K562 (cell line): Measurements from ENCODE around the gene ZC3HAV1L. TPM values are rescaled to one million over a fixed set of nuclear protein-coding genes. Genes with fewer than 3 reads are reported as not detected.
A peak's percentile ranks its signal among the peaks of the same experiment; 100 is the strongest.

Experiments
- BCL6 ChIP-seq: fragments of 250-450 bp; sonication (Bioruptor Pico); IDR thresholded peaks from 2 replicates; pipeline ENCODE4 v1.4.0; 2020
- ERF ChIP-seq: fragments of 450-650 bp; formaldehyde crosslinking; IDR thresholded peaks from 2 replicates; pipeline ENCODE4 v1.4.0; 2020; ENCODE audit warnings: mild to moderate bottlenecking, mixed read lengths
- FOXA1 ChIP-seq: fragments of 450-650 bp; IDR thresholded peaks from 2 replicates; pipeline ENCODE4 v1.6.1; 2016; ENCODE audit warnings: mild to moderate bottlenecking, borderline replicate concordance
- MTA2 ChIP-seq: fragments of 450-650 bp; IDR thresholded peaks from 2 replicates; pipeline ENCODE4 v1.6.1; 2016; ENCODE audit warnings: low read depth
- NCOA1 ChIP-seq: fragments of 450-650 bp; IDR thresholded peaks from 2 replicates; pipeline ENCODE4 v1.6.1; 2016; ENCODE audit warnings: low read depth
- NFE2 ChIP-seq: IDR thresholded peaks from 2 replicates; pipeline ENCODE4 v1.6.1; 2014; ENCODE audit warnings: antibody characterized with exemption, low read depth
- NONO ChIP-seq, 2 experiments: fragments of 200-400 bp in 1 of 2; fragments of 450-650 bp in 1 of 2; formaldehyde crosslinking in 1 of 2; IDR thresholded peaks; 2 replicates each; pipeline ENCODE4 v1.6.1; 2017; ENCODE audit warnings: low read depth in 2 of 2, mild to moderate bottlenecking in 2 of 2, moderate library complexity in 2 of 2, low read length in 1 of 2
- NR0B1 ChIP-seq: fragments of 450-650 bp; IDR thresholded peaks from one replicate; pipeline ENCODE4 v1.6.1; 2018; ENCODE audit warnings: mild to moderate bottlenecking, moderate library complexity; ENCODE audit not compliant: partially characterized antibody
- POLR2B ChIP-seq: fragments of 450-650 bp; IDR thresholded peaks from 2 replicates; pipeline ENCODE4 v1.6.1; 2018; ENCODE audit warnings: low read depth; ENCODE audit not compliant: partially characterized antibody
- POU5F1 ChIP-seq: fragments of 150-350 bp; IDR thresholded peaks from 2 replicates; pipeline ENCODE4 v1.6.1; 2014; ENCODE audit warnings: borderline replicate concordance, low read length, low read depth, mild to moderate bottlenecking; ENCODE audit not compliant: partially characterized antibody
- PRPF4 ChIP-seq: fragments of 200-400 bp; formaldehyde crosslinking; IDR thresholded peaks from one replicate; pipeline ENCODE4 v1.6.1; 2017; ENCODE audit warnings: low read length, low read depth, mild to moderate bottlenecking; ENCODE audit not compliant: insufficient read depth, poor library complexity, severe bottlenecking
- PTRF ChIP-seq: fragments of 450-650 bp; IDR thresholded peaks from 2 replicates; pipeline ENCODE4 v1.6.1; 2016; ENCODE audit warnings: mild to moderate bottlenecking, missing genetic modification characterization, missing compliant biosample characterization
- PTTG1 ChIP-seq: fragments of 450-650 bp; IDR thresholded peaks from 2 replicates; pipeline ENCODE4 v1.6.1; 2016; ENCODE audit warnings: low read depth, mild to moderate bottlenecking, missing genetic modification characterization, missing compliant biosample characterization
- RBBP5 ChIP-seq: fragments of 200-600 bp; sonication (generic); IDR thresholded peaks from 2 replicates; pipeline ENCODE4 v1.6.1; 2012; ENCODE audit warnings: borderline replicate concordance, mild to moderate bottlenecking, low read length, control low read depth, inconsistent platforms; ENCODE audit not compliant: insufficient read depth, poor library complexity, severe bottlenecking
- RBM34 ChIP-seq: fragments of 200-400 bp; formaldehyde crosslinking; IDR thresholded peaks from 2 replicates; pipeline ENCODE4 v1.6.1; 2018; ENCODE audit warnings: low read length, borderline replicate concordance; ENCODE audit not compliant: insufficient read depth
- SMARCA4 ChIP-seq: fragments of 450-650 bp; IDR thresholded peaks from 2 replicates; pipeline ENCODE4 v1.6.1; 2016
- TAF7 ChIP-seq: fragments of 450-650 bp; IDR thresholded peaks from 2 replicates; pipeline ENCODE4 v1.6.1; 2016; ENCODE audit warnings: missing genetic modification characterization, missing compliant biosample characterization
- ZFP30 ChIP-seq: fragments of 250-450 bp; sonication (Bioruptor Pico); IDR thresholded peaks from 2 replicates; pipeline ENCODE4 v1.8.0; 2022; ENCODE audit warnings: moderate library complexity, mild to moderate bottlenecking, inconsistent platforms, borderline replicate concordance
- ZNF12 ChIP-seq: sonication (generic); formaldehyde crosslinking; IDR thresholded peaks from 2 replicates; pipeline ENCODE4 v1.4.0; 2020; ENCODE audit warnings: mild to moderate bottlenecking, missing genetic modification reagents
- ZNF232 ChIP-seq: sonication (generic); formaldehyde crosslinking; IDR thresholded peaks from 2 replicates; pipeline ENCODE4 v1.8.0; 2022; ENCODE audit warnings: mild to moderate bottlenecking, missing genetic modification reagents
- ZNF780A ChIP-seq: fragments of 250-450 bp; sonication (Bioruptor Pico); IDR thresholded peaks from 2 replicates; pipeline ENCODE4 v1.5.0; 2021; ENCODE audit warnings: mild to moderate bottlenecking
- polyA plus RNA-seq, 8 experiments: library from polyadenylated mRNA; depleted of rRNA in 4 of 8; stranded (reverse) in 5 of 8; unstranded in 3 of 8; fragments of >200 nt; fragmentation: Nextera tagmentation in 2 of 8; fragmentation: Illumina TruSeq in 1 of 8; extraction: Ambion mirVana in 2 of 8; extraction: Trizol in 1 of 8; gene quantifications; 2 replicates each; pipeline versions ENCODE4 v1.2.1 to v1.2.3, GENCODE V29; 2011 to 2014; ENCODE audit warnings: inconsistent platforms in 1 of 8, missing spikeins in 1 of 8
- total RNA-seq, 7 experiments: library from RNA; depleted of rRNA in 6 of 7; stranded (reverse); fragments of >200 nt in 6 of 7; fragmentation: Illumina TruSeq in 2 of 7; extraction: Trizol in 2 of 7; gene quantifications; 2 replicates each; pipeline versions ENCODE4 v1.2.1 to v1.2.3, GENCODE V29; 2011 to 2021; ENCODE audit warnings: low replicate concordance in 1 of 7
- TF ChIP-seq, protein P1 (sequence below): fragments of 250-450 bp; sonication (Bioruptor Pico); IDR thresholded peaks from 2 replicates; pipeline ENCODE4 v1.8.0; 2022; ENCODE audit warnings: moderate library complexity, mild to moderate bottlenecking, inconsistent platforms
- TF ChIP-seq, protein P2 (sequence below): fragments of 250-450 bp; sonication (Bioruptor Pico); IDR thresholded peaks from 2 replicates; pipeline ENCODE4 v1.5.0; 2021; ENCODE audit warnings: mild to moderate bottlenecking, borderline replicate concordance

The ZC3HAV1L gene
- total and polyA plus RNA-seq, 9 of the 15 experiments (the other 6 are each of a cell fraction or from before 2014, with no cell fraction given), result not detected

- TF ChIP-seq FOXA1 (no peak; the same call in 1 of the 2 replicates), SMARCA4 (peak; percentile 100), ZNF232 (no peak), ZNF12 (CRISPR knock-in tag) (no peak), ZFP30 (CRISPR knock-in tag) (no peak), NONO (IDR thresholded peaks at IDR 0.05; ENCODE audit: low read depth in 2 of 2, low read length in 1 of 2) (no peak), POU5F1 (no peak), MTA2 (peak; percentile 86), PRPF4 (no peak), ZNF780A (CRISPR knock-in tag) (no peak), TAF7 (tag) (no peak), NCOA1 (peak; percentile 94), NFE2 (peak; percentile 99), RBBP5 (peak; percentile 71), NR0B1 (no peak), PTRF (tag) (0 out of 2 replicates have a peak, but pooled peaks have one; percentile 8), BCL6 (CRISPR knock-in tag) (no peak), POLR2B (no peak), ERF (CRISPR knock-in tag) (no peak), RBM34 (no peak), PTTG1 (tag) (no peak)
- TF ChIP-seq, protein P1, sequence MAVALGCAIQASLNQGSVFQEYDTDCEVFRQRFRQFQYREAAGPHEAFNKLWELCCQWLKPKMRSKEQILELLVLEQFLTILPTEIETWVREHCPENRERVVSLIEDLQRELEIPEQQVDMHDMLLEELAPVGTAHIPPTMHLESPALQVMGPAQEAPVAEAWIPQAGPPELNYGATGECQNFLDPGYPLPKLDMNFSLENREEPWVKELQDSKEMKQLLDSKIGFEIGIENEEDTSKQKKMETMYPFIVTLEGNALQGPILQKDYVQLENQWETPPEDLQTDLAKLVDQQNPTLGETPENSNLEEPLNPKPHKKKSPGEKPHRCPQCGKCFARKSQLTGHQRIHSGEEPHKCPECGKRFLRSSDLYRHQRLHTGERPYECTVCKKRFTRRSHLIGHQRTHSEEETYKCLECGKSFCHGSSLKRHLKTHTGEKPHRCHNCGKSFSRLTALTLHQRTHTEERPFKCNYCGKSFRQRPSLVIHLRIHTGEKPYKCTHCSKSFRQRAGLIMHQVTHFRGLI (CRISPR knock-in tag), result no peak
- TF ChIP-seq, protein P2, sequence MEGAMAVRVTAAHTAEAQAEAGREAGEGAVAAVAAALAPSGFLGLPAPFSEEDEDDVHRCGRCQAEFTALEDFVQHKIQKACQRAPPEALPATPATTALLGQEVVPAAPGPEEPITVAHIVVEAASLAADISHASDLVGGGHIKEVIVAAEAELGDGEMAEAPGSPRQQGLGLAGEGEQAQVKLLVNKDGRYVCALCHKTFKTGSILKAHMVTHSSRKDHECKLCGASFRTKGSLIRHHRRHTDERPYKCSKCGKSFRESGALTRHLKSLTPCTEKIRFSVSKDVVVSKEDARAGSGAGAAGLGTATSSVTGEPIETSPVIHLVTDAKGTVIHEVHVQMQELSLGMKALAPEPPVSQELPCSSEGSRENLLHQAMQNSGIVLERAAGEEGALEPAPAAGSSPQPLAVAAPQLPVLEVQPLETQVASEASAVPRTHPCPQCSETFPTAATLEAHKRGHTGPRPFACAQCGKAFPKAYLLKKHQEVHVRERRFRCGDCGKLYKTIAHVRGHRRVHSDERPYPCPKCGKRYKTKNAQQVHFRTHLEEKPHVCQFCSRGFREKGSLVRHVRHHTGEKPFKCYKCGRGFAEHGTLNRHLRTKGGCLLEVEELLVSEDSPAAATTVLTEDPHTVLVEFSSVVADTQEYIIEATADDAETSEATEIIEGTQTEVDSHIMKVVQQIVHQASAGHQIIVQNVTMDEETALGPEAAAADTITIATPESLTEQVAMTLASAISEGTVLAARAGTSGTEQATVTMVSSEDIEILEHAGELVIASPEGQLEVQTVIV, result no peak
Observed at GRCh38 chr7:139043823-139044812, 8.3 kb upstream of the ZC3HAV1L start (continued).
